DMS53 treated with DMSO at 0.1 percent for 48 hours (cell line): ENCODE data around the gene TRAM1L1.
A peak's percentile ranks its signal among the peaks of the same experiment; 100 is the strongest.

Source experiments
- DNase-seq: peaks from one replicate; lab custom pipeline; 2025; ENCODE audit not compliant: unreplicated experiment; lab: John Stamatoyannopoulos, UW

Gene TRAM1L1

DNA sequence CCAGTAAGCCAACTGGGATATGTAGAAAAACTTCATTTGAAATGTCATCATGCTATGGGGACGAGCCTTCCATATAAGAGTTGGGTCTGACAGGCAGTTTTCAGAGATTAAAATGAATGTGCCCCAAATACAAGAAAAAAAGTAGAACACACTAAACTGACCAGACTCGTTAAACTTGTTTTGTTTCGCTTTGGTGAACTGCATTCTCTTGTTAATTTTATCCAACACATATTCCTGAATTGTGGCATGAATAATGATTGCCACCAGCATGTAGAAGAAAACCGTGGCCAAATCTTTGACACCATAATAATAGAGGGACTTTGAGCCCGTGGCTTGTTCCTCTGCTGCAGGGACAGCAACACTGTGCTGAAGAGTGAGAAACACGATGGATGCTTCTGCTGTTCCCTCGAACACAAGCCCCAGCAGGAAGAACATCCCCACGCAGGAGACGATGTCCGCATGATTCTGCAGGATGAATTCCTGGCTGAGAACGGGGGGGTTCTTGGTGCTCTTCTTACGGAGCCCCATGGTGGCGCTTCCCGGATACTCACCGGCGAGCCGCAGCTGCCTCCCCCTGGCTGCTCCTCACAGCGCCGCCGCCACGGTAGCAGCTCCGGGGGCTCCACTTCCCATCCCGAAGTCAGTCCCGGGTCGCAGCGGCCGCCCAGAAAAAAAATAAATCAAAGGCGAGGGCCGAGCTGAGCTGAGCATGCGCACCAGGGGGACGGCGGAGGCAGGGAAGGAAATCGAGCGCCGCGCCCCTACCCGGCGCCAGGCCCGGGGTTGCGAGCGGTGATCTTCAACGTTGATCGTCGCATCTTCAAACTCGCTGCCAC lies at the start of gene TRAM1L1:
TRAM1L1 (minus strand) TSS at position 711 of the 836 bp plus-strand sequence; CDS start at position 528, 183 bp downstream.
- peak; percentile 39 for DNase-seq

DNA sequence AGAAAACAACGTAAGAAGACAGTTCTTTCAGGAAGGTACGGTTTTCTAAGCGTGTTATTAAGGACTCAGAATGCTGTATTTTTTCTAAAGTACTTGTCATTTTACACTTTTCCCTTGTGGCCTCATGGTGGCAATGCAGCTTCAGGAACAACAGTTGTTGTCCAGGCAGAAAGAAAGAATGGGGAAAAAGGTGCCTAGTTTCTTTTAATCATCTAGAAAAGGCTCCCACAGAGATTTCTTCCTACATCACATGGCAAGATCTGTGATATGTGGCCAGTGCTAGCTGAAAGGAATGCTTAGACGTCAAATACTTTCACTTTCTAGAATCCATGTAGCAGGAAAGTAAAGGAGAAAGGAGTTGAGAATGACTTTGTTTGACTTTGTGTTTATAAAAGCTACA lies 49.0 kb upstream of the TRAM1L1 start:
- peak; percentile 63 for DNase-seq

DNA sequence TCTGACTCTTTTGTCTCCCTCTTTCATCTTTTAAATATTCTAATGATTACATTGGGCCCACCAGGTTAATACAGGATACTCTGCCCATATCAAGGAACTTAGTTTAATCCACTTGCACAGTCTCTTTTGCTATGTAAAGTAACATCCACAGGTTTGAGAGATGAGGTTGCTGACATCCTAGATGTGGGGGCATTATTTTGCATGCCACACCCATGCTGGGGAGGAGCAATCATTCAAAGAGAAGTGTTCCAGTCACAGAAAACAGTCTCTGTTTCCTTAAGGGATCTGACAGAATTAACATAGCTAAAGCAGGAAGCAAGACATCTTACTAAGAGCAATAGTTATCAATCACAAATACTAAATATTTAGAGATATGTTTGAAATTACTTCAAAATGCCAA lies 11.5 kb upstream of the TRAM1L1 start:
- DNase-seq: no peak

DNA sequence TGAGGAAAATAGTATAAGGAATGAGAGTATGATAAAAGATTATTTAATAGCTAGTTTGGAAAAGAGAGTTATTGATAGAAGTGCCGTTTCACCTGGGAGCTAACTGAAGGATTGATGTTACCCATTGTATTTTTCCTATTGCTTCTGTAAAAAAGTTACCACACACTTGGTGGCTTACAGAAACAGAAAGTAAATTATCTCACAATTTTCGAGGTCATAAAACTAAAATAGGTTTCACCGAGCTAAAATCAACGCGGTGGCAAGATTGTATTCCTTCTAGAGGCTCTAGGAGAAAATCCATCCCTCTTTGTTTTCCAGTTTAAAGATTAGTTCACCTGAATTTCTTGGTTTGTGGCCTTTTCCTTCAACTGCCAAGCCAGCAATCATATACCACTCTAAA lies 11.1 kb upstream of the TRAM1L1 start:
- no peak for DNase-seq

DNA sequence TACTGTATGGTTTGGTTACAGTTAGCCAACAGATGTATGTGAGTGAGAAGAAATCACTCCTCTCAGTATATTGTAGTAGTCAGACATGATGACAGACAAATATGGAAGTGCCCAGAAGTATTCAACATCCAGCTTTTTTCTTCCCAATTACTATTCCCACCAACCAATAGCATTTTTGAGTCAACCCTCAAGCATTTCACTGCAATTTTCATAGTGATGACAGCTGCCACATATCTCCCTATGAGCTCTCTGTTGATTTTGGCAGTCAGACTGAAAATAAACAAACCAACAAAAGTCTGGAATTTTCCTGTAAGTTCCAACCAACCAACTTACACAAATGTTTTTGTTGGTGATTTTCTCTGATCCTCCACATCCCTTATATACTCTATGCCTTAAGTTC lies 8.2 kb upstream of the TRAM1L1 start:
- no peak for DNase-seq

DNA sequence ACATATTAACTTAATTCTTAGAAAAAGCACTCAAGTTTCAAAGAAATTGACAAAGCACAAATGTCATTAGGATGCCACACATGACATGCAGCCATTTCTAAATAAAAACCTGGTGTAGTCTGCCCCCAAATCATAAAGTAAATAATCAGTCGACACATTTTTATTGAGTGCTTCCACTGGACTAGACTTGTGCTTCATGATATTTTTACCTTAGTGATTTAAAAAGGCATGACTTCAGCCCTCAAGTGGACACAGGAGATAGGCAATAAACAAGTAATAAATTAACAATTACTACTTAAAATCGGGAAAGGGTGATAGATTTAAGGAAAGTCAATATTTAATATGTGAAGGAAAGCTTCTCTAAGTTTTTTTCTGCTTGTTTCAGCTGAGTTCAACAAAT lies 7.6 kb downstream of the TRAM1L1 start:
- DNase-seq: no peak

DNA sequence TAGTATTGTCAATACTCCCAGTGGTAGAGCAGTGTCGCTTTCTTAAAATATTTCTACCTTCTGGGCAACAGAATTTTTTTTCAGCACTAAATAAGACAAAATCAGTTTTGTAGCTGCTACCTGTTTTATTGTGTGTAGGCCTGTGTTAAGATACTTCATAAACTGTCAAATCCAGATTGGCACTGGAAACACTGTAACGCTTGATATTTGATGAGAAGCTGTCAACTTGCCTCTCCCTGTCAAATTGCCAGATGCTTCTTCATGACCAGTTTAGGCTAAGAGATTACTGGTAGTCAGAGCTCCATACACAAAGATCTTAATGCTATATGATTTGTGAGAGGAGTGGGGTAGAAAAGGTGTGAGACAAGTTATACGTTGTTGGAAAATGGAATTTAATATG lies 17.3 kb downstream of the TRAM1L1 start:
- no peak for DNase-seq

DNA sequence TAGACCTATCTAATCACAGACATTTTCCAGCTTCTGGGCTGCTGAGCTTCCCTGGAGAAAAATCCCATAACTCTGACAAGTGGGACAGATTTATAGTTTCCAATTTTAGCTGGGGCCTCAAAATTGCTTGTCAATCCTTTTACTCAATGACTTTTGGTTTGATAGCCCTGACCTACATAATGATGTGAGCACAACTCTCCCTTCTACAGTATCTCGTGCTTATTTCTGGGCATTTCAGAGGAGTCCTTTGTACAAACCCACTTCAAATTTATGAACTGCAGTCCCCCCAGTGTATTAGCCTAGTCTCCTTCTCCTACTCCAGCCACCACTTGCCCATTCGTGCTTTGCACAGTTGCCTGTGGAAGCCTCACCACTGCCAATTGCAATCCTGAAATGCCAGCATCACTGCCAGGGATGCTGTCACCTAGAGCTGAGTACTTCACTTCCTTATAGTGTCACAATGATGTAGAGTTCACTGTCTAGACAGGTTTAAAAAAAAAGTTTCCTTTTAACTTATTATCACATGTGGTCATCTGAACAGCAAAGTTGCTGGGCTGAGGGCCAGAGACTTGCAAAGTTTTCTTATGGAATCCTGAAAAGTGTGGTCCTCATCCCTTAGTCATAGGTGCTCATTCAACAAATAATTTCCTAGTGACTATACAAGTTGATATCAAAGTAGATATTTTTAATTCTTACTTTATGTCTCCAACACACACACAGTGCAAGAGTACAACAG lies 21.2 kb downstream of the TRAM1L1 start:
- DNase-seq: no peak

DNA sequence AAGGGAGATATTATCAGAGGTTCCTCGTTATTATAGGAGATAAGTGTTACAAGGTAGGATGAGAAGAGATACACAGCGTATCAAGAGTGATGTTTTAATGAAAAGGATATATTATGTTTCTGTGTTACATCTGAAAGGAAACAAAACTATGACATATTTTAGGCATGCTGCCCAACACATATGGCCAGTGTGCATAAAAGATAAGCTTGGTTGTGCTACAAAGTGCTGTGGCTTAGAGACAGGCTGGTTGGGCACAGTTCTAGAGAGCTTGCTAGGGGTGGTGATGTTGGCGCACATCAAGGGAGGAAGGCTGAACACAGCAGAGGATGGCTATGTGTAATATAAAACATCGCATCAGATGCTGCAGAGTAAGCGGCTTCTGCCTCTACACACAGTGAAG lies 42.4 kb downstream of the TRAM1L1 start:
- no peak for DNase-seq
